Neural progenitor cell (in vitro differentiated cells): ENCODE measurements around the gene SDE2.

Source experiments
- CTCF ChIP-seq: fragments of 200-600 bp; sonication (generic); IDR thresholded peaks from 2 replicates; pipeline ENCODE4 v1.5.1; 2017; ENCODE audit warnings: antibody characterized with exemption, mild to moderate bottlenecking
- EZH2 ChIP-seq: fragments of 200-600 bp; sonication (generic); IDR thresholded peaks from 2 replicates; pipeline ENCODE4 v1.6.1; 2017; ENCODE audit warnings: antibody characterized with exemption, mild to moderate bottlenecking, moderate library complexity
- EZH2phosphoT487 ChIP-seq: fragments of 200-600 bp; sonication (generic); IDR thresholded peaks from 2 replicates; pipeline ENCODE4 v1.6.1; 2017; ENCODE audit warnings: antibody characterized with exemption

DNA sequence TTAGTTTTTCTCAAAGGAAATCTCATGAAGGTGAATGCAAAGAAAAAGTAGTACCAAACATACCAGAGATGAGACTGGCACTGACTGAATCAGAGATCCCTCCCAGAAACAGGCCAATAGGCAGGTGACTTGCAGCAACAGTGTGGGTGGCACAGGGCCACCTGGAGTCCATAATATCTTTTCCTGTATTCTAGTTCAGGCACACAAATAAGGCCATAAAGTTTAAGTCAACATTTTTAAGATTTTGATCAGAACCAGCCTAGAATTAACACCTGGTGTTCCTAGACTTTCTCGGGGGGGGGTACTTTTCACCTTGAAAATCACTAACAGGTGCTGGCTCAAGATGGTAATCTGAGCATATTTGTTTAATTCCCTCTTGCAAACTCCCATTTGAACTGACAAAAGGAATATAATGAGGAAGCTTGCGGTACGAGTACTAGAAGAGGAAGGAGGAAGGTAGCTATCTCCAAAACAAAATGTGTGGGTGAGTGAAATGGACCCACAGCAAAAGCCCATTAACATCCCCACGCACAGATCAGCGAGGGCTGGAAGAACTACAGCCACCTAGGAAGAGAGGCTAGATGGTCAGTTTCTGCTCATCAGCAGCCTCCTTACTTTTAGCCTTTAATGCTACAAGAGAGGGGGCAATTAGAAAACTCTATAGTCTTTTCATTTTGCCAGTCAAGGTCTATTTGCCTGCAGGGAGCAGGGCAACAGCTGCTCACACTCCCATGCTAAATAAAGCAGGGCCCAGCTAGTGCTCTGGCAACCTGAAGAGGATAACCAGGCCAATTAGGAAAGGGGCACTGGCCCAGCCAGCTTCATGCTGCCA is 18.9 kb downstream of the SDE2 start:
- TF ChIP-seq CTCF (no peak), EZH2phosphoT487 (no peak), EZH2 (no peak)
